HK-2 (cell line): ENCODE data around the gene ADCYAP1R1.

Source experiments
- DNase-seq: peaks from one replicate; pipeline ENCODE4 v3.0.0-alpha.2; 2018; ENCODE audit not compliant: unreplicated experiment

Gene ADCYAP1R1

GRCh38 chr7:31051598-31052486 is at the start of gene ADCYAP1R1:
Gene ADCYAP1R1, plus strand, starts transcription at chr7:31052308. Its CDS starts 10,957 bp downstream, at chr7:31063265.
- no peak for DNase-seq

DNA sequence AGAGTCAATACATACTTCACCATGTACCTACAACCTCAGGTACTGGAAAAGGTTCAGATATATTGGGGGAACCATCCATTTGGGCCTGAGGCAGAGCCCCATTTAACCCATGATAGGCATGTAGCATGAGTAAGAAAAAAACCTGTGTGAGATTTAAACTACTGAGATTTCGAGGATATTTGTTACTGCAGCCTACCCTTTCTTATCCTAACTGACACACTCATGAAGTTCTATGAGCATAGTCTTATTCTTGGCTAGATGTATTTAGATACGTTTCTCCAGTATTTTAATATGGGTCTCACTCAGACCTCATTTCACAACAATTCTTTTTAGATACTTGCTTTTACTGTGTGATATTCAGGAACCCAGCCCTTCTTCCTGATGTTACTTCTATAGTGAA is 49.0 kb upstream of the ADCYAP1R1 start:
- no peak for DNase-seq

- no peak for DNase-seq
Observed at GRCh38 chr7:31003721-31004120, 48.4 kb upstream of the ADCYAP1R1 start.

- DNase-seq = no peak
Observed at GRCh38 chr7:31004393-31004792, 47.7 kb upstream of the ADCYAP1R1 start.

- no peak for DNase-seq
Observed at GRCh38 chr7:31006857-31007256, 45.3 kb upstream of the ADCYAP1R1 start.

DNA sequence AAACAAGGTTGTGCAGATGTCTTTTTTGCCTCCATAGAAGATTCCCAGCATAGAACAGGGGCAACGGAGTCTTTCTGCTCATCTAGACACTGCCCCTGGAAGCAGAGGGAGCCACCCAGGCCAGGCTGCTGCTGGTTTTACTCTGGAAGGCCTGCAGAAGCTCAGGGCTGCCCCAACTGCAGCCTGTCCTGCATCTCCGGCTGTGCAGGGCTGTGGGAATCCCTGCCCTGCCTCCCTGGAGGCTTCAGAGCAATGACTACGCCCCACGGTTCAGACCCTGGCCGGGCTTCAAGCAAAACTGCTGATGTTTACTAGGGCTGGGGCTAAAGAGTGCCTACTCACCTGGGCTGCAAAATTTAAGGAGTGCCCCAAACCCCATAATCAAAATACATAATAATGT is 44.5 kb upstream of the ADCYAP1R1 start:
- no peak for DNase-seq

GRCh38 chr7:31014826-31015225 is 37.3 kb upstream of the ADCYAP1R1 start:
- no peak for DNase-seq

DNA sequence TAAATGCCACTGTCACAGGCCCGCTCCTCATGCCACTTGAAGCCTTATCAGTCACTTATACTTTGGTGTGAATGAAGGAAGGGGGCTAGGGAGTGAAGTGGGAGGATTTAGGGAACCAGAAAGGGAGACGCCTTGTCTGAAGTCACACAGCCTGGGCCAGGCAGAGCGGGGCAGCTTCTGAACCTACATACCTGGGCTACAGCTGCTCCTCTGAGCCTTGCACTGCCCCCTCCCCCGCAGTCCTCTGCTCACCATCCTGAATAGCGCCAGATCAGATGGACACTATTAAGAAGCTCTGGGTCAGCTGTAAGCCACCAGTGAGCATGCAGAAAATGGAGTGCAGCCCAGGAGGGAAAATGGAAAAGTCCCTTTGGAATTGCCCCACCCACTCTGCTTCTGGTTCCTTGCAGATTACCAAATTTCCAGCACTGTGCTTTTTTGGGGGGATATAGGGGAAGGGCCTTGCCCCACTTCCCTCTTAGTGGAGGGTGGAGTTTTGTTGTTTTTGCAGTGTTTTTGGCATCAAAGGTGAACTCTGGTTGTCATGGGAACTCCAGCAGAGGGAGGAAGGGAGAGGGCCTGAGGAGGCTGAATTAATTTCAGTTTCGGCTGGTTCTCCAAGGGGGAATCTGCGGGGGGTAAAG is 35.0 kb upstream of the ADCYAP1R1 start:
- DNase-seq = no peak

DNA sequence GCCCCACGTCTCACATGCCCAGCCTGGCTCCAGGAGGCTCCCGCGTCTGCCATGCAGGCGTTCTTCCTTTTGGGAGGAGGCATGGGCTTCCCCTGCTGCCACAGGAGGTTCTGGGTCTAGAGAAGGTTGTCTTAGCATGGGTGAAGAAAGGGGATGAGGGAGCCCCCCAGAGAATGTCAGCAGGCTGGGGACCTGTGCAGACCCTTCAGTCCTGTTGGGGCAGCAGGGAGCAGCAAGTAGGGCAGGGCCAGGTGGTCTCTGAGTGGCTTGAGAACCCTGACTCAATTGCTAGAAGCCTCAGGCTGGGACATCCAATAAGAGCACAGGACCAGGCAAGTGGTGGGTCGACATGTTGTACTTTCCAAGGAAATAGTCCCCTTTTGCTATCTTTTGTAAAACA is 34.4 kb upstream of the ADCYAP1R1 start:
- DNase-seq = no peak

DNA sequence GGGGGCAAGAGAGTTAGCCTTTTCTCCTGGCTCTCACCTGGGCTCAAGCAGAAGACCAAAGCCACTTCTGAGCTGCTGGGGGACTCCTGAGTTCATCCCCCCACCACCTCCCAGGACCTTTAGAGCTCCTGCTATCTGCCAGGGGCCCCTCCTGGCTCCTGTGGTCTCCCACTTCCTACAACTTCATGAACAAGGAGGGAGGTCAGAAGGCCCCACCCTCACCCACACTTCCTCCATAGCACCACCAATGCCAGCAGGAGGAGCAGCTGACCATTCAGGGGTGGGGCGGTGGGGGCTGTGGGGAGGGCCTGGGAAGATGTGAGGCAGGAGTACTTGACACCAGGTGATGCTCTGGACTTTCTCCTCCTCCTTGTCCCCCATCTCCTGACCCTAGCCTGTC is 32.6 kb upstream of the ADCYAP1R1 start:
- DNase-seq = no peak

- no peak for DNase-seq
Observed at GRCh38 chr7:31020161-31020560, 31.9 kb upstream of the ADCYAP1R1 start.

DNA sequence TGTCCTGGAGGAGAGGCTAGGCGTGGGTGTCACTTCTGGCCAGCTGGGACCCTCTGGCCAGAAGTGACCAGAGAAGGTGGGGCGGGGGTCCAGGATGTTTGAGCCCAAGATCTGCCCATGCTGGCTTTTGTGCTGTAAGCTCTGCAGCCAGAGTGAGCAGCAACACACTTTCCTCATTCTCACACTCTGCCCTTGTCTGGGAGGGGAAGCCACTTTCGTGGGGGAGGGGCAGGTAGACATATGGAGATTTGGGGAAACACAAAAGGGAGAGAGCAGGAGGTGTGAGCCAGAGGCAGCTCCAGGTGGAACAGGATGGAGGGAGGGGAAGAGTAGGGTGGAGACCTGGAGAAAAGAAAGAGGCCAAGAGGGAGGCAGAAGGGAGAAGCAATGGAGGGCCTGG is 31.5 kb upstream of the ADCYAP1R1 start:
- DNase-seq = no peak

DNA sequence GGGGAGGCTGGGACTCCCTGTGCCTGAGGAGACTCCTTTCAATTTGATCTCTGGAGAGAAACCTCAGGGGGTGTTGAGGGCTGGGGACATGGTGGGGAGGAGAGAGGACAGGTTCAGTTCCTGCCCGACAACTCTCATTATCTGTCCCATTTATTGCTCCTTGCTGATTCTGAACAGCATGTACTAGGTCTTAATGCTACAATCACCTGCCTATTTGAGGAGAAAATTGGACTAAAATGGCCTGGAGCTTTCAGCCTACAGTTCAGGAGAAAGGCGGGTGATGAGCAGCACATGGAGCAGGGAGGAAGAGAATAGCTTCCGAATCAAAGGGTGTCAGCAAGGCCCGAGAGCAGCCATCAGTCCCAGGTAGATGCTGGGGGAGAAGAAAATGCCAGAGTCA is 30.0 kb upstream of the ADCYAP1R1 start:
- DNase-seq = no peak

DNA sequence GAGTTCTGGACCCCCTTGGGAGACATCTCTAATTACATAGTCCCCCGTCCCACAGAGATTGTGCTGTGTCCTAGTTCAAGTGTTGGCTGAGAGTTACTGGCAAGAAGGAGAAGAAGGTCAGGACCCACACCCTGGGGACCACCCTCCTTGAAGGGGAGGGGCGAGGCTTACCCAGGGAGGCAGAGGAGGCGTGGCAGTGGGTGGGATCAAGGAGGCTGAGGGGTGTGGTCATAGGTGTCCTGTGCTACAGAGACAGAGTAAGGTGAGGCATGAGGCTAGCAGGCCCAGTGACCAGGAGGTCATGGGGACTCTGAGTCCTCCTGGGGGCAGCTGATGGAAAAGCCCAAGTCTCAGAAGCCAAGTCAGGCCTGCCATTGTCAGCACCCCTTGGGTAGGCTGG is 29.4 kb upstream of the ADCYAP1R1 start:
- DNase-seq = no peak

- no peak for DNase-seq
Observed at GRCh38 chr7:31023877-31024276, 28.2 kb upstream of the ADCYAP1R1 start.

DNA sequence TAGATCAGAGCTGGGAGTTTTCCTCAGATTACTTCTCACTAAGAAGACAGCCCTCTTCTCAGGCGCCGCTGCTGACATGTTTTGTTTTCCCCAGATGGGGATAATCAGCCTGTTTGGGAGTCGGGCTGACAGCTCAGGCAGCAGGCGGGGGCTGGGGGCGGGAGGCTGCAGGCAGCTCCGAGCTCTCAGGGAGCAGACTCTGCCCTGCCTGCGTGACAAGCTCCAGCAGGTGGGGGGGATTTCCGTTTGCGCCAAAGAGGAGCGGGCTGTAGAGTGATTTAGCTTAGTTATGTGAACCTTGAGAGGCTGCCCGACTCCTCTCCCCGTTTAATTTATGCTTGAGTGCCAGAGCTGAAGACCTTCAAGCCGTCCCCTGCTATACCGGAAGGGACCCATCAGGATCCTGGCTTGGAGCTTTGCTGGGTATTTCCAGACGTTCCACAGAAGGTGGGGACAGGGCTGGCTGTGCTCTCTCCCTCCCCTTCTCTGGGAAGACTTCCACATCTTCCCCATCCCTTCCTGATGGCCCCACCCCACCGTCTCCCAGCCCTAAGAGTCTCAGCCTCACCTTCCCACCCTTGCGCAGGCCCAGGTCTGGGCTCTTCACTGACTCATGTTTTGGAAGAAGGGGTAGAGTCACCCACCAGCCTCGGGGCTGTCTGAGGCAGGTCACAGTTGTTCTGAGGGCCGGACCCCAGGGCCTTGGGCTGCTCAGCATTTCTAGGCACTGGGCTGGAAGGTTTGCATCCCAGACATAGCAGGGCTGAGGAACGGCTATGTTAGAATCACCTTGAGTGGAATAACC is 24.7 kb upstream of the ADCYAP1R1 start:
- DNase-seq = no peak

- DNase-seq = no peak
Observed at GRCh38 chr7:31028006-31028405, 24.1 kb upstream of the ADCYAP1R1 start.

- no peak for DNase-seq
Observed at GRCh38 chr7:31028417-31028992, 23.6 kb upstream of the ADCYAP1R1 start.

DNA sequence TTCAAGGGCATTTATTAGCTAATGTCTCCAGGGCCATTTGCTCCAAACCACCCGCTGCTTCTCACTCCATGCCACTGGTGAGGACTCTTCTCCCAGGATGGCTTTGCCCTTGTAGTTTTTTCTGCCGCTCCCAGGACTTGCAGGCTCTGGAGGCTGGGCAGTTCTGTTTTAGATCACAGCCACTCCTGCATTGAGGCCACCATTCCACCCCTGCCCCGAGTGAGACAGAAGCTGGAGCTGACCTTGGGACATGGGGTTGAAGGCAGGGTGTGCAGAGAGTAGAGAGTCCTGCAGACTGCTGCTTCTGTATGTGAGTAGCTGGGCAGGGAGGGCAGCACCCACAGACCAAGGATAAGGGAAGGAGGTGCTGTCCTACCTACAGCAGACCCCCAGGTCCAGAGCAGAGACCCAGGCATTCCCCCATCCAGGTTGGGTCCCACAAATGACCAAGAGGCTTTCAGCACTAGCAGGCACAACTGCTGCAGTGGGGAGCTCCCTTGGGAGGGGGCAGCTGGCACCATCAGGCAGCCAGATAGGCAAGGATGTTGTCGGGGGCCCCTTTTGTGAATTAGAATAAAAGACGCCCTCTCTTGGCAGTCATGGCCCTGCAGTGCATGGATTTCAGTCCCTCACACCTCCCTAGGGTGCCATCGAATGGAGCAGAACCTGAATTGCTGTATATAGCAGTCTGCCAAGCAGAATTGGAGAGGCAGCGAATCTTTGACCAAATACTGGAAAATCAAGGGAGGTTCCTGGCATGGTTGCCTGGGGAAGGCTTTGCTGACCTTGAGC is 22.7 kb upstream of the ADCYAP1R1 start:
- no peak for DNase-seq

GRCh38 chr7:31033674-31034300 is 18.3 kb upstream of the ADCYAP1R1 start:
- DNase-seq = no peak

DNA sequence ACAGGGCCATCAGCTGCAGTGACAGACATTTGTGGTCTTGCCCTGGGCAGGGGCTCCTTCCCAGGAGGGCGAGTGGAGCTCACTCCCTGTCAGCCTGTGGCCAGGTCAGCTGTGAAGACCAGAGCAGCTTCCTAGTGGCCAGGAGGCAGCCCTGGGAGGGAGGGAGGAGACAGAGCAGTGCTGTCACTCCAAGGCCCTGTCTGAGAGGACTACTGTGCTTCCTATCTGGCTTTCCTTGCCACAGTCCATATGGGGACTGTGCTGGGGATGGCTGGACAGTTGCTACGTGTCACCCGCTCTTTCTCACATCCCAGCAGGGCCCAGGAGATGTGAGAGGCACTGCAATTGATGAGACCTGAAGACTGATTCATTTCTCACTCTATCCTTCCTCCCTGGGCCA is 15.2 kb upstream of the ADCYAP1R1 start:
- no peak for DNase-seq
